A549 (cell line): Measurements from ENCODE around the gene RPA3.
"Not testable (repeated sequence)": the region's sequence is repeated elsewhere in the genome, so short reads cannot be mapped to it uniquely, and the experiment has no call there.

Experiments used
- BHLHE40 ChIP-seq: IDR thresholded peaks from 2 replicates; pipeline ENCODE4 v1.6.1; 2012; ENCODE audit warnings: low read depth, low read length, inconsistent platforms
- CEBPB ChIP-seq, 2 experiments: fragments of >200 bp in 1 of 2; sonication (Bioruptor Twin) in 1 of 2; formaldehyde crosslinking in 1 of 2; IDR thresholded peaks; 2 replicates each; pipeline ENCODE4 v1.6.1; 2012 to 2016
- CHD2 ChIP-seq: fragments of 150-350 bp; IDR thresholded peaks from 2 replicates; pipeline ENCODE4 v1.6.1; 2014; ENCODE audit warnings: low read length; ENCODE audit not compliant: partially characterized antibody
- CHD4 ChIP-seq: fragments of 200-600 bp; sonication (generic); IDR thresholded peaks from 2 replicates; pipeline ENCODE4 v1.6.1; 2016; ENCODE audit warnings: antibody characterized with exemption, mild to moderate bottlenecking, borderline replicate concordance
- EP300 ChIP-seq, 2 experiments: fragments of >200 bp; sonication (Bioruptor Twin); formaldehyde crosslinking; IDR thresholded peaks; 2 replicates in 1 of 2; 3 replicates in 1 of 2; pipeline ENCODE4 v1.6.1; 2016 to 2017
- HEYL ChIP-seq: fragments of 250-450 bp; sonication (Bioruptor Pico); IDR thresholded peaks from 2 replicates; pipeline ENCODE4 v1.8.0; 2021; ENCODE audit warnings: mild to moderate bottlenecking, moderate library complexity
- JUN ChIP-seq, 2 experiments: fragments of >200 bp; sonication (Bioruptor Twin); formaldehyde crosslinking; IDR thresholded peaks; 2 replicates in 1 of 2; 3 replicates in 1 of 2; pipeline ENCODE4 v1.6.1; 2016 to 2017
- MYC ChIP-seq: IDR thresholded peaks from 2 replicates; pipeline ENCODE4 v1.6.1; 2012; ENCODE audit warnings: mild to moderate bottlenecking, inconsistent platforms, low read length, improper control_type of control experiment, borderline replicate concordance
- POLR2A ChIP-seq: IDR thresholded peaks from 2 replicates; pipeline ENCODE4 v1.6.1; 2012; ENCODE audit warnings: mild to moderate bottlenecking, low read length
- SMC3 ChIP-seq: fragments of >200 bp; sonication (Bioruptor Twin); formaldehyde crosslinking; IDR thresholded peaks from 3 replicates; pipeline ENCODE4 v1.6.1; 2018; ENCODE audit warnings: inconsistent platforms
- ZNF302 ChIP-seq: fragments of 250-450 bp; sonication (Bioruptor Pico); IDR thresholded peaks from 2 replicates; pipeline ENCODE4 v1.9.0; 2021; ENCODE audit warnings: inconsistent platforms, mild to moderate bottlenecking, moderate library complexity
- TF ChIP-seq, protein P1 (sequence below): IDR thresholded peaks from 2 replicates; pipeline ENCODE4 v1.6.1; 2012
- TF ChIP-seq, protein P2 (sequence below): fragments of 200-600 bp; sonication (generic); IDR thresholded peaks from 2 replicates; pipeline ENCODE4 v1.6.1; 2016; ENCODE audit warnings: antibody characterized with exemption, mild to moderate bottlenecking, moderate library complexity
- TF ChIP-seq, protein P3 (sequence below): fragments of >200 bp; sonication (Bioruptor Twin); formaldehyde crosslinking; IDR thresholded peaks from 3 replicates; pipeline ENCODE4 v1.5.1; 2016

DNA sequence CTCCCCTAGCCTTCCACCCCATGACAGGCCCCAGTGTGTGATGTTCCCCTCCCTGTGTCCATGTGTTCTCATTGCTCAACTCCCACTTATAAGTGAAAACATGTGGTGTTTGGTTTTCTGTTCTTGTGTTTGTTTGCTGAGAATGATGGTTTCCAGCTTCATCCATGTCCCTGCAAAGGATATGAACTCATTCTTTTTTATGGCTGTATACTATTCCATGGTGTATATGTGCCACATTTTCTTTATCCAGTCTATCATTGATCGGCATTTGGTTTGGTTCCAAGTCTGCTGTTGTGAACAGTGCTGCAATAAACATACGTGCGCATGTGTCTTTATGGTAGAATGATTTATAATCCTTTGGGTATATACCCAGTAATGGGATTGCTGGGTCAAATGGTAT lies 61.9 kb downstream of the RPA3 start:
- TF ChIP-seq, protein P1, sequence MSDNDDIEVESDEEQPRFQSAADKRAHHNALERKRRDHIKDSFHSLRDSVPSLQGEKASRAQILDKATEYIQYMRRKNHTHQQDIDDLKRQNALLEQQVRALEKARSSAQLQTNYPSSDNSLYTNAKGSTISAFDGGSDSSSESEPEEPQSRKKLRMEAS, result not testable (repeated sequence)
- TF ChIP-seq SMC3; MYC; CHD2; EP300 (IDR thresholded peaks at IDR 0.05); JUN (IDR thresholded peaks at IDR 0.05); BHLHE40; HEYL (CRISPR knock-in tag); POLR2A; CHD4; CEBPB (IDR thresholded peaks at IDR 0.05); ZNF302 (CRISPR knock-in tag): not testable (repeated sequence)
- TF ChIP-seq, protein P2, sequence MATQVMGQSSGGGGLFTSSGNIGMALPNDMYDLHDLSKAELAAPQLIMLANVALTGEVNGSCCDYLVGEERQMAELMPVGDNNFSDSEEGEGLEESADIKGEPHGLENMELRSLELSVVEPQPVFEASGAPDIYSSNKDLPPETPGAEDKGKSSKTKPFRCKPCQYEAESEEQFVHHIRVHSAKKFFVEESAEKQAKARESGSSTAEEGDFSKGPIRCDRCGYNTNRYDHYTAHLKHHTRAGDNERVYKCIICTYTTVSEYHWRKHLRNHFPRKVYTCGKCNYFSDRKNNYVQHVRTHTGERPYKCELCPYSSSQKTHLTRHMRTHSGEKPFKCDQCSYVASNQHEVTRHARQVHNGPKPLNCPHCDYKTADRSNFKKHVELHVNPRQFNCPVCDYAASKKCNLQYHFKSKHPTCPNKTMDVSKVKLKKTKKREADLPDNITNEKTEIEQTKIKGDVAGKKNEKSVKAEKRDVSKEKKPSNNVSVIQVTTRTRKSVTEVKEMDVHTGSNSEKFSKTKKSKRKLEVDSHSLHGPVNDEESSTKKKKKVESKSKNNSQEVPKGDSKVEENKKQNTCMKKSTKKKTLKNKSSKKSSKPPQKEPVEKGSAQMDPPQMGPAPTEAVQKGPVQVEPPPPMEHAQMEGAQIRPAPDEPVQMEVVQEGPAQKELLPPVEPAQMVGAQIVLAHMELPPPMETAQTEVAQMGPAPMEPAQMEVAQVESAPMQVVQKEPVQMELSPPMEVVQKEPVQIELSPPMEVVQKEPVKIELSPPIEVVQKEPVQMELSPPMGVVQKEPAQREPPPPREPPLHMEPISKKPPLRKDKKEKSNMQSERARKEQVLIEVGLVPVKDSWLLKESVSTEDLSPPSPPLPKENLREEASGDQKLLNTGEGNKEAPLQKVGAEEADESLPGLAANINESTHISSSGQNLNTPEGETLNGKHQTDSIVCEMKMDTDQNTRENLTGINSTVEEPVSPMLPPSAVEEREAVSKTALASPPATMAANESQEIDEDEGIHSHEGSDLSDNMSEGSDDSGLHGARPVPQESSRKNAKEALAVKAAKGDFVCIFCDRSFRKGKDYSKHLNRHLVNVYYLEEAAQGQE, result not testable (repeated sequence)
- TF ChIP-seq, protein P3, sequence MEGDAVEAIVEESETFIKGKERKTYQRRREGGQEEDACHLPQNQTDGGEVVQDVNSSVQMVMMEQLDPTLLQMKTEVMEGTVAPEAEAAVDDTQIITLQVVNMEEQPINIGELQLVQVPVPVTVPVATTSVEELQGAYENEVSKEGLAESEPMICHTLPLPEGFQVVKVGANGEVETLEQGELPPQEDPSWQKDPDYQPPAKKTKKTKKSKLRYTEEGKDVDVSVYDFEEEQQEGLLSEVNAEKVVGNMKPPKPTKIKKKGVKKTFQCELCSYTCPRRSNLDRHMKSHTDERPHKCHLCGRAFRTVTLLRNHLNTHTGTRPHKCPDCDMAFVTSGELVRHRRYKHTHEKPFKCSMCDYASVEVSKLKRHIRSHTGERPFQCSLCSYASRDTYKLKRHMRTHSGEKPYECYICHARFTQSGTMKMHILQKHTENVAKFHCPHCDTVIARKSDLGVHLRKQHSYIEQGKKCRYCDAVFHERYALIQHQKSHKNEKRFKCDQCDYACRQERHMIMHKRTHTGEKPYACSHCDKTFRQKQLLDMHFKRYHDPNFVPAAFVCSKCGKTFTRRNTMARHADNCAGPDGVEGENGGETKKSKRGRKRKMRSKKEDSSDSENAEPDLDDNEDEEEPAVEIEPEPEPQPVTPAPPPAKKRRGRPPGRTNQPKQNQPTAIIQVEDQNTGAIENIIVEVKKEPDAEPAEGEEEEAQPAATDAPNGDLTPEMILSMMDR, result not testable (repeated sequence)
